Activated CD8-positive, alpha-beta memory T cell treated with anti-CD3 and anti-CD28 coated beads, Interleukin-2, amount 10 ng/mL, durations not matched to agents 7 days and 5 days (primary cell): ENCODE results near the gene RTL10. TPM values are rescaled to one million over a fixed set of nuclear protein-coding genes. Genes with fewer than 3 reads are reported as not detected.
"Not testable (repeated sequence)": the region's sequence is repeated elsewhere in the genome, so short reads cannot be mapped to it uniquely, and the experiment has no call there.

Experiments
- ATAC-seq: fragments of 150-1000 bp; cut with Tn5 transposase; one replicate; pipeline ENCODE4 v1.10.0; 2021; ENCODE audit warnings: moderate library complexity
- CTCF ChIA-PET: fragments of 350-600 bp; sonication (Branson Sonifier 250); formaldehyde crosslinking; loops from one replicate; lab custom pipeline; 2021; ENCODE audit warnings: antibody characterized with exemption; lab: Charles Lee
- DNase-seq: peaks from one replicate; pipeline ENCODE4 v3.0.0-alpha.2; 2020
- H3K27ac Mint-ChIP-seq: one replicate; pipeline ENCODE4 v1.8.0; 2021; ENCODE audit warnings: mild to moderate bottlenecking, mixed read lengths
- H3K27me3 Mint-ChIP-seq: one replicate; pipeline ENCODE4 v1.8.0; 2021; ENCODE audit warnings: mixed read lengths
- H3K36me3 Mint-ChIP-seq: one replicate; pipeline ENCODE4 v1.8.0; 2021; ENCODE audit warnings: mild to moderate bottlenecking, mixed read lengths
- H3K4me1 Mint-ChIP-seq: one replicate; pipeline ENCODE4 v1.8.0; 2021; ENCODE audit warnings: mixed read lengths
- H3K4me3 Mint-ChIP-seq: one replicate; pipeline ENCODE4 v1.8.0; 2021; ENCODE audit warnings: mild to moderate bottlenecking, moderate library complexity, mixed read lengths
- H3K9me3 Mint-ChIP-seq: one replicate; pipeline ENCODE4 v1.8.0; 2022; ENCODE audit warnings: low read depth, mixed read lengths
- total RNA-seq, 2 experiments: library from RNA; stranded (reverse); gene quantifications; one replicate each; pipeline ENCODE4 v1.2.3, GENCODE V29; 2021

The RTL10 gene
- total RNA-seq, 2 experiments from 2014 or later = 12.8 to 15.9 TPM

GRCh38 chr22:19885841-19886592 lies 31.3 kb upstream of the RTL10 start:
- H3K27me3 Mint-ChIP-seq = no peaks in the 10 kb centered on the region
- no peak for DNase-seq
- ATAC-seq = no peak
- no peak overlapping the region for H3K4me3 Mint-ChIP-seq
- no peak overlapping the region for H3K27ac Mint-ChIP-seq
- CTCF ChIA-PET = interaction anchor here (0.7 to 3.0 kb wide), 4 partner anchors 15 to 162 kb away, joined by 3 to 11 read pairs (median 4); no protein-coding TSS in a partner anchor
- H3K36me3 Mint-ChIP-seq = no peaks in the 10 kb centered on the region
- no peaks in the 10 kb centered on the region for H3K9me3 Mint-ChIP-seq
- peaks cover 12% of the 10 kb centered on the region for H3K4me1 Mint-ChIP-seq

GRCh38 chr22:19884954-19885751 lies 30.5 kb upstream of the RTL10 start:
- CTCF ChIA-PET = interaction anchor here (3.0 kb wide), 1 partner anchor 25 kb away, joined by 11 read pairs; no protein-coding TSS in a partner anchor
- H3K9me3 Mint-ChIP-seq = no peaks in the 10 kb centered on the region
- H3K27me3 Mint-ChIP-seq = no peaks in the 10 kb centered on the region
- DNase-seq (no peak), ATAC-seq (no peak)
- H3K27ac Mint-ChIP-seq = no peak overlapping the region
- H3K4me3 Mint-ChIP-seq = no peak overlapping the region
- H3K4me1 Mint-ChIP-seq = peaks cover 7% of the 10 kb centered on the region
- no peaks in the 10 kb centered on the region for H3K36me3 Mint-ChIP-seq

GRCh38 chr22:19884161-19884953 lies 29.7 kb upstream of the RTL10 start:
- Mint-ChIP-seq H3K36me3 (no peaks in the 10 kb centered on the region), H3K27ac (no peak overlapping the region), H3K9me3 (no peaks in the 10 kb centered on the region), H3K27me3 (no peaks in the 10 kb centered on the region), H3K4me1 (peaks cover 5% of the 10 kb centered on the region), H3K4me3 (no peak overlapping the region)
- no peak for ATAC-seq
- CTCF ChIA-PET = interaction anchor here (3.0 kb wide), 1 partner anchor 26 kb away, joined by 11 read pairs; no protein-coding TSS in a partner anchor
- no peak for DNase-seq

GRCh38 chr22:19883446-19883845 lies 28.8 kb upstream of the RTL10 start:
- DNase-seq, H3K9me3 Mint-ChIP-seq, H3K4me1 Mint-ChIP-seq, ATAC-seq, H3K27me3 Mint-ChIP-seq, H3K36me3 Mint-ChIP-seq, H3K4me3 Mint-ChIP-seq, H3K27ac Mint-ChIP-seq, CTCF ChIA-PET: not testable (repeated sequence)

GRCh38 chr22:19882446-19883381 lies 28.0 kb upstream of the RTL10 start:
- Mint-ChIP-seq H3K9me3 (no peaks in the 10 kb centered on the region), H3K4me3 (no peak overlapping the region), H3K4me1 (peaks cover 5% of the 10 kb centered on the region), H3K27me3 (no peaks in the 10 kb centered on the region), H3K27ac (no peak overlapping the region), H3K36me3 (no peaks in the 10 kb centered on the region)
- DNase-seq (no peak), ATAC-seq (no peak)
- CTCF ChIA-PET = no interaction called here

GRCh38 chr22:19880786-19881569 lies 26.3 kb upstream of the RTL10 start:
- ATAC-seq (no peak), DNase-seq (no peak)
- Mint-ChIP-seq H3K9me3 (no peaks in the 10 kb centered on the region), H3K27me3 (no peaks in the 10 kb centered on the region), H3K4me3 (no peak overlapping the region), H3K4me1 (no peaks in the 10 kb centered on the region), H3K27ac (no peak overlapping the region), H3K36me3 (no peaks in the 10 kb centered on the region)
- CTCF ChIA-PET = no interaction called here

- CTCF ChIA-PET = no interaction called here
- Mint-ChIP-seq H3K27me3 (no peaks in the 10 kb centered on the region), H3K27ac (no peak overlapping the region), H3K36me3 (no peaks in the 10 kb centered on the region), H3K4me3 (no peak overlapping the region), H3K9me3 (no peaks in the 10 kb centered on the region), H3K4me1 (no peaks in the 10 kb centered on the region)
- no peak for DNase-seq
- ATAC-seq = no peak
Observed at GRCh38 chr22:19879992-19880785, 25.5 kb upstream of the RTL10 start.

GRCh38 chr22:19879643-19879991 lies 24.9 kb upstream of the RTL10 start:
- Mint-ChIP-seq H3K9me3 (no peaks in the 10 kb centered on the region), H3K4me3 (no peak overlapping the region), H3K27ac (no peak overlapping the region), H3K36me3 (no peaks in the 10 kb centered on the region), H3K27me3 (no peaks in the 10 kb centered on the region), H3K4me1 (no peaks in the 10 kb centered on the region)
- no peak for ATAC-seq
- no peak for DNase-seq
- CTCF ChIA-PET = no interaction called here

GRCh38 chr22:19879246-19879570 lies 24.5 kb upstream of the RTL10 start:
- Mint-ChIP-seq H3K9me3 (no peaks in the 10 kb centered on the region), H3K27me3 (no peaks in the 10 kb centered on the region), H3K4me1 (no peaks in the 10 kb centered on the region), H3K27ac (no peak overlapping the region), H3K36me3 (no peaks in the 10 kb centered on the region), H3K4me3 (no peak overlapping the region)
- DNase-seq (no peak), ATAC-seq (no peak)
- CTCF ChIA-PET = no interaction called here

- CTCF ChIA-PET = no interaction called here
- Mint-ChIP-seq H3K36me3 (no peaks in the 10 kb centered on the region), H3K27me3 (no peaks in the 10 kb centered on the region), H3K9me3 (no peaks in the 10 kb centered on the region), H3K27ac (no peak overlapping the region), H3K4me3 (no peak overlapping the region), H3K4me1 (peaks cover 3% of the 10 kb centered on the region)
- ATAC-seq (no peak), DNase-seq (no peak)
Observed at GRCh38 chr22:19878461-19879245, 24.0 kb upstream of the RTL10 start.
